H1 (cell line): ENCODE results near the gene APBB3. TPM values are rescaled to one million over a fixed set of nuclear protein-coding genes. Genes with fewer than 3 reads are reported as not detected.

Source experiments
- CTCF ChIA-PET: fragments of 300-600 bp; sonication (Branson Sonifier 250); formaldehyde crosslinking; loops from one replicate; lab custom pipeline; 2021; ENCODE audit not compliant: partially characterized antibody; lab: Charles Lee
- POLR2A ChIA-PET: fragments of 300-600 bp; sonication (Branson Sonifier 250); formaldehyde crosslinking; loops from one replicate; lab custom pipeline; 2021; ENCODE audit warnings: inconsistent platforms; ENCODE audit not compliant: partially characterized antibody; lab: Charles Lee
- DNase-seq, 2 experiments: peaks; one replicate each; pipeline versions ENCODE4 v3.0.0 to v3.0.0-alpha.2; 2010 to 2022; ENCODE audit warnings: low spot score in 2 of 2, low read depth in 1 of 2, mixed read lengths in 1 of 2
- FAIRE-seq: peaks from 2 replicates; lab custom pipeline; 2011; peaks lifted over from hg19 to GRCh38; lab: Jason Lieb, UNC
- H2AFZ ChIP-seq: 2 replicates; pipeline ENCODE4 v1.8.1; 2012; ENCODE audit warnings: low read length, inconsistent platforms
- H2AK5ac ChIP-seq: 2 replicates; pipeline ENCODE4 v1.6.1; 2013; ENCODE audit warnings: low read depth, low read length
- H2BK120ac ChIP-seq: replicated peaks from 2 replicates; pipeline ENCODE3; 2013; ENCODE audit warnings: low read depth, low read length, inconsistent platforms
- H2BK12ac ChIP-seq: 2 replicates; pipeline ENCODE4 v1.6.1; 2013; ENCODE audit warnings: low read depth, low read length
- H2BK15ac ChIP-seq: 2 replicates; pipeline ENCODE4 v1.6.1; 2013; ENCODE audit warnings: low read length
- H2BK20ac ChIP-seq: 2 replicates; pipeline ENCODE4 v1.6.1; 2013; ENCODE audit warnings: low read length
- H2BK5ac ChIP-seq: 2 replicates; pipeline ENCODE4 v1.6.1; 2013; ENCODE audit warnings: low read depth, low read length
- H3K14ac ChIP-seq: 2 replicates; pipeline ENCODE4 v1.6.1; 2013; ENCODE audit warnings: inconsistent platforms; ENCODE audit not compliant: insufficient read length
- H3K18ac ChIP-seq: 2 replicates; pipeline ENCODE4 v1.6.1; 2013; ENCODE audit warnings: low read length; ENCODE audit errors: extremely low read depth
- H3K23ac ChIP-seq: 2 replicates; pipeline ENCODE4 v1.6.1; 2013; ENCODE audit warnings: inconsistent platforms; ENCODE audit not compliant: insufficient read length
- H3K23me2 ChIP-seq: 2 replicates; pipeline ENCODE4 v1.6.1; 2013; ENCODE audit warnings: low read depth, low read length
- H3K27ac ChIP-seq: 2 replicates; pipeline ENCODE4 v1.6.1; 2011; ENCODE audit warnings: low read depth, low read length, inconsistent platforms
- H3K27me3 ChIP-seq, 4 experiments: replicated peaks in 1 of 4; 1 replicate in 1 of 4; 2 replicates in 3 of 4; pipeline versions ENCODE4 v1.6.1 to v1.8.1; 2011 to 2013; ENCODE audit warnings: low read length in 3 of 4, mild to moderate bottlenecking in 3 of 4, inconsistent platforms in 2 of 4, mixed read lengths in 2 of 4, moderate library complexity in 1 of 4; ENCODE audit not compliant: control insufficient read depth in 3 of 4, insufficient read depth in 3 of 4; ENCODE audit errors: extremely low read depth in 1 of 4
- H3K36me3 ChIP-seq, 4 experiments: 2 replicates each; pipeline versions ENCODE4 v1.6.1 to v1.8.1; 2011 to 2013; ENCODE audit warnings: mild to moderate bottlenecking in 4 of 4, low read length in 3 of 4, moderate library complexity in 2 of 4, control low read depth in 1 of 4, inconsistent platforms in 1 of 4; ENCODE audit not compliant: insufficient read depth in 4 of 4, control insufficient read depth in 2 of 4
- H3K4ac ChIP-seq: replicated peaks from 2 replicates; pipeline ENCODE3; 2013; ENCODE audit warnings: low read length, low read depth, mixed read lengths, inconsistent platforms; ENCODE audit not compliant: insufficient read length
- H3K4me1 ChIP-seq, 4 experiments: replicated peaks in 1 of 4; 1 replicate in 1 of 4; 2 replicates in 3 of 4; pipeline versions ENCODE4 v1.6.1 to v1.8.1; 2011 to 2013; ENCODE audit warnings: low read length in 3 of 4, inconsistent platforms in 2 of 4, mixed read lengths in 1 of 4; ENCODE audit not compliant: insufficient read depth in 4 of 4, control insufficient read depth in 3 of 4
- H3K4me2 ChIP-seq, 2 experiments: 2 replicates each; pipeline versions ENCODE4 v1.6.1 to v1.8.1; 2011 to 2013; ENCODE audit warnings: low read depth in 2 of 2, low read length in 2 of 2, control low read depth in 1 of 2, inconsistent platforms in 1 of 2, mild to moderate bottlenecking in 1 of 2; ENCODE audit not compliant: insufficient read depth in 1 of 2
- H3K4me3 ChIP-seq, 4 experiments: fragments of 200-600, 300-600 bp in 1 of 4; sonication (generic), shearing (Covaris generic), sonication (Bioruptor Twin) in 1 of 4; 2 replicates each; pipeline versions ENCODE4 v1.5.1 to v1.8.1; 2011 to 2016; ENCODE audit warnings: low read length in 4 of 4, low read depth in 3 of 4, control low read depth in 2 of 4, inconsistent platforms in 2 of 4, mild to moderate bottlenecking in 2 of 4, mixed read lengths in 1 of 4, moderate library complexity in 1 of 4; ENCODE audit not compliant: insufficient read depth in 2 of 4; ENCODE audit errors: extremely low read depth in 1 of 4
- H3K56ac ChIP-seq: replicated peaks from 2 replicates; pipeline ENCODE3; 2013; ENCODE audit warnings: low read depth, mild to moderate bottlenecking, mixed read lengths, low read length, inconsistent platforms; ENCODE audit not compliant: insufficient read length
- H3K79me1 ChIP-seq: 2 replicates; pipeline ENCODE4 v1.6.1; 2013; ENCODE audit warnings: low read depth, low read length, control low read depth
- H3K79me2 ChIP-seq, 2 experiments: 2 replicates each; pipeline versions ENCODE4 v1.6.1 to v1.8.1; 2012 to 2013; ENCODE audit warnings: low read length in 2 of 2, mild to moderate bottlenecking in 2 of 2, inconsistent platforms in 1 of 2; ENCODE audit not compliant: insufficient read depth in 2 of 2, control insufficient read depth in 1 of 2
- H3K9ac ChIP-seq, 4 experiments: replicated peaks in 1 of 4; 1 replicate in 1 of 4; 2 replicates in 3 of 4; pipeline versions ENCODE4 v1.6.1 to v1.8.1; 2011 to 2013; ENCODE audit warnings: low read depth in 3 of 4, low read length in 3 of 4, control low read depth in 2 of 4, mild to moderate bottlenecking in 2 of 4, moderate library complexity in 2 of 4, inconsistent platforms in 1 of 4; ENCODE audit errors: extremely low read depth in 1 of 4
- H3K9me3 ChIP-seq, 2 experiments: 2 replicates each; pipeline versions ENCODE4 v1.6.1 to v1.8.1; 2012 to 2013; ENCODE audit warnings: mild to moderate bottlenecking in 2 of 2, moderate library complexity in 2 of 2, control low read depth in 1 of 2, inconsistent platforms in 1 of 2, low read depth in 1 of 2, low read length in 1 of 2, mixed read lengths in 1 of 2; ENCODE audit not compliant: insufficient read depth in 2 of 2
- H4K20me1 ChIP-seq, 2 experiments: replicated peaks in 1 of 2; 2 replicates each; pipeline versions ENCODE3 to v1.8.1; 2011 to 2013; ENCODE audit warnings: inconsistent platforms in 2 of 2, low read length in 2 of 2, mild to moderate bottlenecking in 1 of 2; ENCODE audit not compliant: insufficient read depth in 2 of 2, control insufficient read depth in 1 of 2
- H4K5ac ChIP-seq: 2 replicates; pipeline ENCODE4 v1.6.1; 2013; ENCODE audit warnings: low read length, low read depth, mixed read lengths, inconsistent platforms; ENCODE audit not compliant: insufficient read length
- H4K8ac ChIP-seq: 2 replicates; pipeline ENCODE4 v1.8.0; 2013; ENCODE audit warnings: mild to moderate bottlenecking, moderate library complexity, low read length, inconsistent platforms; ENCODE audit not compliant: insufficient read depth; ENCODE audit errors: extremely low read depth
- H4K91ac ChIP-seq: replicated peaks from 2 replicates; pipeline ENCODE3; 2013; ENCODE audit warnings: low read length, mixed read lengths, inconsistent platforms; ENCODE audit not compliant: insufficient read length
- CBX8 ChIP-seq: fragments of 300-800, 300-1000 bp; sonication (generic); IDR thresholded peaks from 2 replicates; pipeline ENCODE4 v1.7.1; 2016; ENCODE audit warnings: low read depth, low read length, borderline replicate concordance
- CREB1 ChIP-seq: IDR thresholded peaks from 2 replicates; pipeline ENCODE4 v1.6.1; 2012; ENCODE audit warnings: inconsistent platforms
- CTBP2 ChIP-seq: IDR thresholded peaks from 2 replicates; pipeline ENCODE4 v1.7.0; 2011; ENCODE audit warnings: borderline replicate concordance, mild to moderate bottlenecking, moderate library complexity, mixed read lengths, low read length; ENCODE audit not compliant: insufficient read depth, insufficient read length
- FOSL1 ChIP-seq: IDR thresholded peaks from 2 replicates; pipeline ENCODE4 v1.6.1; 2011; ENCODE audit warnings: mild to moderate bottlenecking, low read depth, low read length, moderate library complexity; ENCODE audit not compliant: insufficient read depth
- GTF2F1 ChIP-seq: IDR thresholded peaks from 2 replicates; pipeline ENCODE4 v1.6.1; 2012; ENCODE audit warnings: low read depth, low read length, improper control_type of control experiment, borderline replicate concordance
- JUN ChIP-seq: IDR thresholded peaks from 2 replicates; pipeline ENCODE4 v1.6.1; 2011; ENCODE audit warnings: low read depth, mild to moderate bottlenecking, improper control_type of control experiment, low read length
- MAFK ChIP-seq: IDR thresholded peaks from 2 replicates; pipeline ENCODE4 v1.6.1; 2012; ENCODE audit warnings: low read depth, mild to moderate bottlenecking, improper control_type of control experiment, low read length
- PHF8 ChIP-seq: fragments of 200-600 bp; sonication (generic); conservative IDR thresholded peaks from 2 replicates; pipeline ENCODE4 v1.7.1; 2012; ENCODE audit warnings: low read depth, mild to moderate bottlenecking, inconsistent platforms, low read length, moderate library complexity
- RAD21 ChIP-seq, 2 experiments: IDR thresholded peaks in 1 of 2; conservative IDR thresholded peaks in 1 of 2; 2 replicates each; pipeline ENCODE4 v1.6.1; 2011; ENCODE audit warnings: low read depth in 2 of 2, low read length in 2 of 2, improper control_type of control experiment in 1 of 2, inconsistent platforms in 1 of 2, mild to moderate bottlenecking in 1 of 2, moderate library complexity in 1 of 2
- RXRA ChIP-seq: IDR thresholded peaks from 2 replicates; pipeline ENCODE4 v1.6.1; 2011; ENCODE audit warnings: low read depth, mild to moderate bottlenecking, low read length, moderate library complexity; ENCODE audit not compliant: insufficient read depth
- SIN3A ChIP-seq, 2 experiments: IDR thresholded peaks in 1 of 2; conservative IDR thresholded peaks in 1 of 2; 2 replicates each; pipeline ENCODE4 v1.6.1; 2011 to 2012; ENCODE audit warnings: low read length in 2 of 2, improper control_type of control experiment in 1 of 2, low read depth in 1 of 2, mild to moderate bottlenecking in 1 of 2
- SP1 ChIP-seq: IDR thresholded peaks from 2 replicates; pipeline ENCODE4 v1.6.1; 2011; ENCODE audit warnings: low read depth, low read length
- YY1 ChIP-seq: IDR thresholded peaks from 2 replicates; pipeline ENCODE4 v1.6.1; 2011; ENCODE audit warnings: low read depth, mild to moderate bottlenecking, low read length
- WGBS, 2 experiments: shearing (Covaris generic) in 1 of 2; methylation state at CpG; one replicate each; pipeline versions ENCODE4 v1.1.6 to v1.1.7; 2013 to 2015; ENCODE audit warnings: low lambda C conversion rate in 2 of 2, mixed read lengths in 2 of 2, inconsistent platforms in 1 of 2, low coverage in 1 of 2, missing lambda C conversion rate in 1 of 2; ENCODE audit not compliant: insufficient replicate concordance in 2 of 2, insufficient coverage in 1 of 2, insufficient read length in 1 of 2; ENCODE audit errors: extremely low coverage in 1 of 2, missing lambda C conversion rate in 1 of 2; 5-methylcytosine and 5-hydroxymethylcytosine counted together
- polyA plus RNA-seq, 7 experiments: library from polyadenylated mRNA; depleted of rRNA in 3 of 7; stranded (reverse) in 5 of 7; unstranded in 2 of 7; fragments of >200 nt in 5 of 7; fragments of 200-250 nt in 2 of 7; gene quantifications; 1 replicate in 5 of 7; 2 replicates in 1 of 7; 4 replicates in 1 of 7; pipeline versions ENCODE4 v1.2.1 to v1.2.3, GENCODE V29; 2011 to 2013; ENCODE audit warnings: missing spikeins in 2 of 7, mixed read lengths in 2 of 7
- total RNA-seq: library from RNA; stranded (reverse); fragmentation: NEBNext Ultra II Directional; extraction: Animal tissue kit (Norgen Biotek cat#: 25700); gene quantifications from 2 replicates; pipeline ENCODE4 v1.2.1, GENCODE V29; 2021
- TF ChIP-seq, protein P1 (sequence below): IDR thresholded peaks from 2 replicates; pipeline ENCODE4 v1.6.1; 2012; ENCODE audit warnings: inconsistent platforms

Gene APBB3
- total and polyA plus RNA-seq, 2 of the 8 experiments (the other 6 are each of a cell fraction or from before 2014, with no cell fraction given), result 16.0 to 21.9 TPM

DNA sequence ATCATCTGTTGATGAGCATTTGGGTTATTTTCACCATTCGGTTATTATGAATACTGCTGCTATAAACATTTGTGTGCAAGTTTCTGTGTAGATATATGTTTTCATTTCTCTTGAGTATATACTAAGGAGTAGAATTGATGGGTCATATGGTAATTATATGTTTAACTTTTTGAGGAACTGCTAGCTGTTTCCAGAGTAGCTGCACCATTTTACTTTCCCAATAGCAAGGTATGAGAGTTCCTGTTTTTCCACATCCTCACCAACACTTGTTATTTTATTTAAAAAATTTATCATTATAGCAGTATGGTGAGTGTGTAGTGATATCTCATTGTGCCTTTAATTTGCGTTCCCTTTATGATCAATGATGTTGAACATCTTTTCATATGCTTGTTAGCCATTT, 39.3 kb upstream of the APBB3 start:
- no peak for FAIRE-seq
- DNase-seq, result no peak
- H3K4me1 ChIP-seq, result no peaks in the 10 kb centered on the region
- H3K4me3 ChIP-seq, result no peak overlapping the region
- H3K27me3 ChIP-seq, result no peaks in the 10 kb centered on the region
- no peak overlapping the region for H3K14ac ChIP-seq
- H3K4me2 ChIP-seq, result no peak overlapping the region
- no peaks in the 10 kb centered on the region for H4K20me1 ChIP-seq
- H3K79me1 ChIP-seq, result no peaks in the 10 kb centered on the region
- H3K23me2 ChIP-seq, result no peaks in the 10 kb centered on the region
- no peak overlapping the region for H3K4ac ChIP-seq
- H3K56ac ChIP-seq, result no peak overlapping the region
- no peak overlapping the region for H3K27ac ChIP-seq
- H3K79me2 ChIP-seq, result no peaks in the 10 kb centered on the region
- H2AK5ac ChIP-seq, result no peak overlapping the region
- no peak overlapping the region for H3K18ac ChIP-seq
- H4K91ac ChIP-seq, result no peak overlapping the region
- H2BK15ac ChIP-seq, result no peak overlapping the region
- H2BK120ac ChIP-seq, result no peak overlapping the region
- H4K5ac ChIP-seq, result no peak overlapping the region
- H3K9ac ChIP-seq, result no peak overlapping the region
- POLR2A ChIA-PET, result no interaction called here
- H2BK5ac ChIP-seq, result no peak overlapping the region
- H2BK20ac ChIP-seq, result no peak overlapping the region
- H4K8ac ChIP-seq, result no peak overlapping the region
- no peak overlapping the region for H2AFZ ChIP-seq
- CTCF ChIA-PET, result interaction anchor here (1.2 kb wide), 1 partner anchor 30 kb away, joined by 5 read pairs; no protein-coding TSS in a partner anchor
- no peaks in the 10 kb centered on the region for H3K36me3 ChIP-seq
- H3K23ac ChIP-seq, result no peak overlapping the region
- H2BK12ac ChIP-seq, result no peak overlapping the region
- H3K9me3 ChIP-seq, result 0 out of 4 replicates have a peak, but pooled peaks cover 0 to 2% of the 10 kb centered on the region in 2 experiments
- WGBS, 2 experiments, result 88% methylated on average over 2 of the region's 2 CpGs; no CpG with 5 or more reads in 1 of the 2 experiments
- TF ChIP-seq CTBP2 (no peak), FOSL1 (no peak), SP1 (no peak), GTF2F1 (no peak), MAFK (no peak), SIN3A (conservative IDR thresholded peaks at IDR 0.05 in 1 of 2, IDR thresholded peaks at IDR 0.05 in 1 of 2; ENCODE audit: low read depth in 1 of 2, low read length in 2 of 2) (no peak), RAD21 (IDR thresholded peaks at IDR 0.05 in 1 of 2, conservative IDR thresholded peaks at IDR 0.05 in 1 of 2; ENCODE audit: low read depth in 2 of 2, low read length in 2 of 2) (no peak), RXRA (no peak), YY1 (no peak), JUN (no peak), PHF8 (no peak), CBX8 (no peak), CREB1 (no peak)
- TF ChIP-seq, protein P1, sequence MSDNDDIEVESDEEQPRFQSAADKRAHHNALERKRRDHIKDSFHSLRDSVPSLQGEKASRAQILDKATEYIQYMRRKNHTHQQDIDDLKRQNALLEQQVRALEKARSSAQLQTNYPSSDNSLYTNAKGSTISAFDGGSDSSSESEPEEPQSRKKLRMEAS, result no peak
